Smooth muscle cell (in vitro differentiated cells): ENCODE measurements around the gene PYROXD2. TPM values are rescaled to one million over a fixed set of nuclear protein-coding genes. Genes with fewer than 3 reads are reported as not detected.

ENCODE experiments used
- DNase-seq: peaks from one replicate; lab custom pipeline; 2025; ENCODE audit not compliant: unreplicated experiment; lab: John Stamatoyannopoulos, UW
- H2AFZ ChIP-seq: fragments of 200-600 bp; sonication (generic); 2 replicates; pipeline ENCODE4 v1.6.0; 2016; ENCODE audit warnings: antibody characterized with exemption, low read depth, mild to moderate bottlenecking
- H3F3A ChIP-seq: fragments of 200-600 bp; sonication (generic); 2 replicates; pipeline ENCODE4 v1.6.0; 2017; ENCODE audit warnings: antibody characterized with exemption, low read depth
- H3K27ac ChIP-seq: fragments of 200-600 bp; sonication (generic); 2 replicates; pipeline ENCODE4 v1.5.1; 2016; ENCODE audit warnings: low read depth, mild to moderate bottlenecking
- H3K27me3 ChIP-seq: fragments of 200-600 bp; sonication (generic); 2 replicates; pipeline ENCODE4 v1.6.1; 2016; ENCODE audit warnings: low read depth, mild to moderate bottlenecking
- H3K36me3 ChIP-seq: fragments of 200-600 bp; sonication (generic); 2 replicates; pipeline ENCODE4 v1.5.1; 2016; ENCODE audit warnings: low read depth
- H3K4me1 ChIP-seq: fragments of 200-600 bp; sonication (generic); 2 replicates; pipeline ENCODE4 v1.5.1; 2016; ENCODE audit warnings: low read depth
- H3K4me2 ChIP-seq: fragments of 200-600 bp; sonication (generic); 2 replicates; pipeline ENCODE4 v1.6.0; 2016; ENCODE audit warnings: mild to moderate bottlenecking
- H3K4me3 ChIP-seq: fragments of 200-600 bp; sonication (generic); 2 replicates; pipeline ENCODE4 v1.5.1; 2016; ENCODE audit warnings: mild to moderate bottlenecking
- H3K79me2 ChIP-seq: fragments of 200-600 bp; sonication (generic); 2 replicates; pipeline ENCODE4 v1.6.0; 2016; ENCODE audit warnings: low read depth, mild to moderate bottlenecking
- H3K9ac ChIP-seq: fragments of 200-600 bp; sonication (generic); 2 replicates; pipeline ENCODE4 v1.6.0; 2016; ENCODE audit warnings: low read depth
- H3K9me3 ChIP-seq: fragments of 200-600 bp; sonication (generic); replicated peaks from 2 replicates; pipeline ENCODE4 v1.5.1; 2016; ENCODE audit warnings: low read depth
- H4K20me1 ChIP-seq: fragments of 200-600 bp; sonication (generic); 2 replicates; pipeline ENCODE4 v1.6.0; 2016; ENCODE audit warnings: low read depth
- CTCF ChIP-seq: fragments of 200-600 bp; sonication (generic); IDR thresholded peaks from 2 replicates; pipeline ENCODE4 v1.5.1; 2017; ENCODE audit warnings: borderline replicate concordance, mild to moderate bottlenecking, antibody characterized with exemption; ENCODE audit not compliant: insufficient read depth, poor library complexity, severe bottlenecking
- WGBS: methylation state at CpG from one replicate; pipeline ENCODE4 v1.1.7; 2016; ENCODE audit warnings: low lambda C conversion rate; 5-methylcytosine and 5-hydroxymethylcytosine counted together
- polyA plus RNA-seq: library from polyadenylated mRNA; unstranded; fragments of >200 nt; fragmentation: Nextera tagmentation; extraction: Ambion mirVana; gene quantifications from 2 replicates; pipeline ENCODE4 v1.2.1, GENCODE V29; 2016
- total RNA-seq: library from RNA; depleted of rRNA; stranded (reverse); fragments of >200 nt; gene quantifications from 2 replicates; pipeline ENCODE4 v1.2.3, GENCODE V29; 2014

The PYROXD2 gene
- total and polyA plus RNA-seq, 2 experiments from 2014 or later, result 3.6 to 6.1 TPM

- peaks cover 3% of the 10 kb centered on the region for H3K9me3 ChIP-seq
- 96% methylated on average over 7 of the region's 7 CpGs for WGBS
Measured at GRCh38 chr10:98427011-98427515, 12.1 kb upstream of the PYROXD2 start.

GRCh38 chr10:98425511-98426352 lies 10.8 kb upstream of the PYROXD2 start:
- Histone ChIP-seq H2AFZ (no peak overlapping the region), H3K27ac (no peak overlapping the region), H3K4me2 (no peak overlapping the region), H3K27me3 (no peaks in the 10 kb centered on the region), H3K4me3 (no peak overlapping the region), H3K36me3 (no peaks in the 10 kb centered on the region), H3K9ac (no peak overlapping the region), H3K4me1 (no peaks in the 10 kb centered on the region), H3F3A (no peaks in the 10 kb centered on the region), H3K79me2 (no peaks in the 10 kb centered on the region), H3K9me3 (no peaks in the 10 kb centered on the region), H4K20me1 (no peaks in the 10 kb centered on the region)
- peak; percentile 49 for TF ChIP-seq CTCF
- 81% methylated on average over 21 of the region's 21 CpGs for WGBS
- DNase-seq, result no peak

More at GRCh38 chr10:98427011-98427515, 12.1 kb upstream of the PYROXD2 start:
- TF ChIP-seq CTCF, result no peak
- Histone ChIP-seq H3K4me1 (no peaks in the 10 kb centered on the region), H3K27ac (no peak overlapping the region), H3K9ac (no peak overlapping the region), H3F3A (no peaks in the 10 kb centered on the region), H3K27me3 (no peaks in the 10 kb centered on the region), H3K4me3 (no peak overlapping the region), H2AFZ (no peak overlapping the region), H4K20me1 (no peaks in the 10 kb centered on the region), H3K4me2 (no peak overlapping the region), H3K79me2 (no peaks in the 10 kb centered on the region), H3K36me3 (peaks cover under 1% of the 10 kb centered on the region)
- DNase-seq, result no peak

GRCh38 chr10:98424295-98425254 lies 9.6 kb upstream of the PYROXD2 start:
- H3K4me2 ChIP-seq, result no peak overlapping the region
- H3K27me3 ChIP-seq, result no peaks in the 10 kb centered on the region
- H3K4me1 ChIP-seq, result no peaks in the 10 kb centered on the region
- H3K27ac ChIP-seq, result no peak overlapping the region
- H4K20me1 ChIP-seq, result no peaks in the 10 kb centered on the region
- H2AFZ ChIP-seq, result no peak overlapping the region
- DNase-seq, result no peak
- H3K36me3 ChIP-seq, result no peaks in the 10 kb centered on the region
- 86% methylated on average over 22 of the region's 23 CpGs for WGBS
- H3K4me3 ChIP-seq, result no peak overlapping the region
- no peak overlapping the region for H3K9ac ChIP-seq
- H3K79me2 ChIP-seq, result no peaks in the 10 kb centered on the region
- no peak for TF ChIP-seq CTCF
- no peaks in the 10 kb centered on the region for H3K9me3 ChIP-seq
- no peaks in the 10 kb centered on the region for H3F3A ChIP-seq
